ENCODE results near the gene STARD7. TPM values are rescaled to one million over a fixed set of nuclear protein-coding genes. Genes with fewer than 3 reads are reported as not detected.

STARD7 gene
- total and polyA plus RNA-seq, 2 of the 13 experiments (the other 11 are each of a cell fraction or from before 2014, with no cell fraction given) = 88.2 to 300 TPM

DNA sequence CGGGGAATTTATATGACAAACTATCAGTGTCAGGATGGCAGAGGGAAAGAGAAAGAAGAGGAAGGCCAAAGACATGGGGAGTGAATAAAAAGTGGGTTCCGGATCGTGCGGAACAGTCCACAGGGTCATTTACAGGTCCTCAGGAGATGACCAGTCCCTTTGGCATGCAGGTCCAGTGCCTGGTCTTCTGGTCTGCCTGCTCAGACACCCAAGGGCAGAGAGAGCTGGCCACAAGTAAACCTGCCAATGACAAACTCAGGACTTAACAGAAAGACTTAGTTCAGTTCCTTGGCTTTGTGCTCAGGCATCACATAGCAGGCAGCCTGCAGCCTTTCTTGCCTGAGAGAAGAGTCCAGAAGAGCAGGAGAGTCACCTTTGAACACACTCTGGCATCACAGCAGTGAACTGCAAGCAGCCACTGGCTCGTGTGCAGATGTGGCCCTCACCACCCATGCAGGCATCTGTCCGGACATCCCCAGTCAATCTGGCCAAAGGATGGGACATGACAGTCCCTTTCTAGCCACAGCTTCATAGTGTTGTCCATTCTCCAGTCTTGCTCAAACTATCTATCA lies 43.2 kb upstream of the STARD7 start (continued):
- TF ChIP-seq SOX13 (IDR thresholded peaks at IDR 0.05) (no peak), SOX13 (CRISPR knock-in tag; conservative IDR thresholded peaks at IDR 0.05 in 1 of 2, IDR thresholded peaks at IDR 0.05 in 1 of 2) (peak in 1 of 2 experiments; percentile 33; a peak in 1 of 4 replicates)

DNA sequence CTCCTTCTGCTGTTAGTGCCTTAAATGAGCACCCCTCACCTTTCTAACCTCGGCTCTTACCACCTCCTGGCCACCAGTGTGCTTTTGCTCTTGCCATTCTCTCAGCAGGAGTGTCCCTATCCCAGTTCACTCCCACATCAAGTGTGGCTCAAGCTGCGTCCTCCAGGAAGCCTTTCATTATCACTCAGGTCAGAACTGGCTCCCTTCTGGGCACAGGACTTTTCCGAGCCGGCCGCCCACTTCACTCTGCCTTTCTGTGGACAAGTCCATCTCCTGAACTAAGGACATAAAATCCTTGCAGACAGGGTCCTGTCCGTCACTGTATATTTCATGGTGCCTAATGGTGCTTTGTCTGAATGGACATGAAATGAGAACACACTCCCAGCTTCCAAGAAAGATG lies 41.6 kb upstream of the STARD7 start:
- Histone ChIP-seq H3K4me3 (replicated peaks in 1 of 3; ENCODE audit: insufficient read depth in 1 of 3, low read depth in 2 of 3, low read length in 3 of 3) (no peak overlapping the region), H2AFZ (ENCODE audit: low read length) (no peak overlapping the region), H3K27ac (ENCODE audit: extremely low read length, insufficient read depth, low read length) (no peak overlapping the region), H3K36me3 (replicated peaks in 1 of 2; ENCODE audit: control insufficient read depth in 1 of 2, insufficient read depth in 2 of 2, low read length in 2 of 2) (peaks cover 18 to 29% of the 10 kb centered on the region in 2 experiments), H3K4me2 (ENCODE audit: low read depth, low read length) (no peak overlapping the region), H3K79me2 (ENCODE audit: insufficient read depth, low read length) (no peaks in the 10 kb centered on the region), H3K27me3 (ENCODE audit: control insufficient read depth in 1 of 2, insufficient read depth in 2 of 2, low read length in 2 of 2) (no peaks in the 10 kb centered on the region), H3K4me1 (ENCODE audit: insufficient read depth, low read length) (peaks cover 25% of the 10 kb centered on the region), H3K9me3 (ENCODE audit: low read length) (no peaks in the 10 kb centered on the region), H3K9ac (ENCODE audit: insufficient read depth, low read depth, low read length) (no peak overlapping the region), H4K20me1 (ENCODE audit: insufficient read depth, low read length) (no peaks in the 10 kb centered on the region)
- CTCF ChIA-PET (ENCODE audit: low intra/inter-chr PET ratio, low total read pairs) = no interaction called here
- no peak for ATAC-seq
- BruUV-seq (replicated peaks) = no TSS peak
- POLR2A ChIA-PET = interaction anchor here (3.8 to 6.5 kb wide), 2 partner anchors 11 to 17 kb away, joined by 35 to 63 read pairs; partner anchors contain the start of genes CIAO1 and TMEM127
- FAIRE-seq = no peak
- TF ChIP-seq, protein P1, sequence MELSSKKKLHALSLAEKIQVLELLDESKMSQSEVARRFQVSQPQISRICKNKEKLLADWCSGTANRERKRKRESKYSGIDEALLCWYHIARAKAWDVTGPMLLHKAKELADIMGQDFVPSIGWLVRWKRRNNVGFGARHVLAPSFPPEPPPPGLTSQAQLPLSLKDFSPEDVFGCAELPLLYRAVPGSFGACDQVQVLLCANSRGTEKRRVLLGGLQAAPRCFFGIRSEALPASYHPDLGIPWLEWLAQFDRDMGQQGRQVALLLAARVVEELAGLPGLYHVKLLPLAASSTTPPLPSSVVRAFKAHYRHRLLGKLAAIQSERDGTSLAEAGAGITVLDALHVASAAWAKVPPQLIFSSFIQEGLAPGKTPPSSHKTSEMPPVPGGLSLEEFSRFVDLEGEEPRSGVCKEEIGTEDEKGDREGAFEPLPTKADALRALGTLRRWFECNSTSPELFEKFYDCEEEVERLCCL (CRISPR knock-in tag; IDR thresholded peaks at IDR 0.05; ENCODE audit: borderline replicate concordance) = no peak
- TF ChIP-seq CREM (IDR thresholded peaks at IDR 0.05) = no peak
- no peak for TF ChIP-seq CREM (CRISPR knock-in tag; IDR thresholded peaks at IDR 0.05)
- peak; percentile 44; the same call in 1 of the 2 replicates for TF ChIP-seq POLR2G (IDR thresholded peaks at IDR 0.05; ENCODE audit: low read depth, low read length)
- TF ChIP-seq, protein P2, sequence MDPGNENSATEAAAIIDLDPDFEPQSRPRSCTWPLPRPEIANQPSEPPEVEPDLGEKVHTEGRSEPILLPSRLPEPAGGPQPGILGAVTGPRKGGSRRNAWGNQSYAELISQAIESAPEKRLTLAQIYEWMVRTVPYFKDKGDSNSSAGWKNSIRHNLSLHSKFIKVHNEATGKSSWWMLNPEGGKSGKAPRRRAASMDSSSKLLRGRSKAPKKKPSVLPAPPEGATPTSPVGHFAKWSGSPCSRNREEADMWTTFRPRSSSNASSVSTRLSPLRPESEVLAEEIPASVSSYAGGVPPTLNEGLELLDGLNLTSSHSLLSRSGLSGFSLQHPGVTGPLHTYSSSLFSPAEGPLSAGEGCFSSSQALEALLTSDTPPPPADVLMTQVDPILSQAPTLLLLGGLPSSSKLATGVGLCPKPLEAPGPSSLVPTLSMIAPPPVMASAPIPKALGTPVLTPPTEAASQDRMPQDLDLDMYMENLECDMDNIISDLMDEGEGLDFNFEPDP (CRISPR knock-in tag; conservative IDR thresholded peaks at IDR 0.05) = 0 out of 2 replicates have a peak, but pooled peaks have one; percentile 54
- TF ChIP-seq, protein P3, sequence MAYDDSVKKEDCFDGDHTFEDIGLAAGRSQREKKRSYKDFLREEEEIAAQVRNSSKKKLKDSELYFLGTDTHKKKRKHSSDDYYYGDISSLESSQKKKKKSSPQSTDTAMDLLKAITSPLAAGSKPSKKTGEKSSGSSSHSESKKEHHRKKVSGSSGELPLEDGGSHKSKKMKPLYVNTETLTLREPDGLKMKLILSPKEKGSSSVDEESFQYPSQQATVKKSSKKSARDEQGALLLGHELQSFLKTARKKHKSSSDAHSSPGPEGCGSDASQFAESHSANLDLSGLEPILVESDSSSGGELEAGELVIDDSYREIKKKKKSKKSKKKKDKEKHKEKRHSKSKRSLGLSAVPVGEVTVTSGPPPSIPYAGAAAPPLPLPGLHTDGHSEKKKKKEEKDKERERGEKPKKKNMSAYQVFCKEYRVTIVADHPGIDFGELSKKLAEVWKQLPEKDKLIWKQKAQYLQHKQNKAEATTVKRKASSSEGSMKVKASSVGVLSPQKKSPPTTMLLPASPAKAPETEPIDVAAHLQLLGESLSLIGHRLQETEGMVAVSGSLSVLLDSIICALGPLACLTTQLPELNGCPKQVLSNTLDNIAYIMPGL (CRISPR knock-in tag; IDR thresholded peaks at IDR 0.05; ENCODE audit: borderline replicate concordance in 1 of 2, low read depth in 1 of 2) = no peak
- TF ChIP-seq KLF13 (CRISPR knock-in tag; IDR thresholded peaks at IDR 0.05) = no peak
- TF ChIP-seq ZNF251 (CRISPR knock-in tag; IDR thresholded peaks at IDR 0.05) = no peak
- no peak for DNase-seq (ENCODE audit: low spot score)
- in situ Hi-C loops (cut with HindIII; ENCODE audit: extremely low pct_ligation_motif_present, low pct_unique_long_range_greater_than_20kb) = no loop called here
- 94% methylated on average over 6 of the region's 6 CpGs for WGBS (ENCODE audit: low lambda C conversion rate)
- intact Hi-C loops (cut with micrococcal nuclease; ENCODE audit: unreplicated experiment) = loop anchor here (5.0 kb wide), 1 partner anchor 257 kb away; the partner anchor contains the start of gene NEURL3
